ENCODE results near the gene OR2H2. TPM values are rescaled to one million over a fixed set of nuclear protein-coding genes. Genes with fewer than 3 reads are reported as not detected.

Gene OR2H2
- total and polyA plus RNA-seq, 2 of the 13 experiments (the other 11 are each of a cell fraction or from before 2014, with no cell fraction given): not detected

GRCh38 chr6:29628419-29629281 lies 43.7 kb downstream of the OR2H2 start (continued):
- TF ChIP-seq FOXP4 (CRISPR knock-in tag; IDR thresholded peaks at IDR 0.05) (no peak), ZSCAN29 (CRISPR knock-in tag; conservative IDR thresholded peaks at IDR 0.05) (peak; percentile 49; the same call in 1 of the 2 replicates), THAP7 (CRISPR knock-in tag; IDR thresholded peaks at IDR 0.05) (no peak), STAG1 (CRISPR knock-in tag; IDR thresholded peaks at IDR 0.05) (peak; percentile 62), TMF1 (CRISPR knock-in tag; IDR thresholded peaks at IDR 0.05; ENCODE audit: low read depth) (no peak), FOXM1 (CRISPR knock-in tag; IDR thresholded peaks at IDR 0.05) (no peak), PRDM15 (CRISPR knock-in tag; IDR thresholded peaks at IDR 0.05) (peak; percentile 56; the same call in 1 of the 2 replicates), KIAA2018 (CRISPR knock-in tag; IDR thresholded peaks at IDR 0.05; ENCODE audit: borderline replicate concordance) (no peak), ZNF563 (CRISPR knock-in tag; IDR thresholded peaks at IDR 0.05) (0 out of 2 replicates have a peak, but pooled peaks have one; percentile 10), BATF2 (CRISPR knock-in tag; IDR thresholded peaks at IDR 0.05) (no peak)

All from HepG2 (cell line).